ENCODE data around the gene ARHGEF26.

Gene ARHGEF26

DNA sequence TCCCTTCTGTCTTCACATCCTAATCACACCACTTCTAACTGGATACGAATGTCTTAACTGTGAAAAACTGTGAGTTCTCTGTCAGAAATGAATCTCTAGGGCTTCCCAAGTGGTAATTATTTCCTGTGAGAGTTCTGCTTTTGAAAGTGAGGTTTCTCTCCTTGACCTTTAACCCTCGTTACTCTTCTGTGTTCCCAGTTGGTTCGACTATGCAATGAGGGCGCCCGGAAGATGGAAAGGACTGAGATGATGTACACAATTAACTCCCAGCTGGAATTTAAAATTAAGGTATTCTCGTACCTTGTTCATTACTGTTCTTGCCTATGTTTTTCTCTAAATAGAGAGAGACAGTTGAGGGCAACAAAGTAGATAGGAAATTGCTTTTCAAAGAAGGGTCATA lies 96.5 kb downstream of the ARHGEF26 start:
- no peak for DNase-seq

DNA sequence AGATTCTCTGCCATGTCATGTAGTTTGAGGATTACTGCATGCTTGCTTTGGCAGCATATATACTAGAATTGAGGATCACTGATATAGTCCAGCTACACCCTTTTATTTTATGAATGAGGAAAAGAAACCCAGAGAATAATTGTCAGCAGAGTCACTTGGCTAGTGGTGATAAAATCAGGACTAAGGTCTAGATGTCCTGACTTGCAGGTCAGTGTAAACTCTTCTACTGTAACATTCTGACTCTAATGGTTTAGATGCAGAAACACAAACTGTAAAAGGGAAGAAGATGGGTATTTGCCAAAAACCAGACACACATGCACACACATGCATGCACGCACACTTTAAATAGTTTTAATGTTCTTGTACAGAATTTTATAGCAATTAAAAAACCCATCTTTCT lies 97.5 kb downstream of the ARHGEF26 start:
- DNase-seq: no peak

DNA sequence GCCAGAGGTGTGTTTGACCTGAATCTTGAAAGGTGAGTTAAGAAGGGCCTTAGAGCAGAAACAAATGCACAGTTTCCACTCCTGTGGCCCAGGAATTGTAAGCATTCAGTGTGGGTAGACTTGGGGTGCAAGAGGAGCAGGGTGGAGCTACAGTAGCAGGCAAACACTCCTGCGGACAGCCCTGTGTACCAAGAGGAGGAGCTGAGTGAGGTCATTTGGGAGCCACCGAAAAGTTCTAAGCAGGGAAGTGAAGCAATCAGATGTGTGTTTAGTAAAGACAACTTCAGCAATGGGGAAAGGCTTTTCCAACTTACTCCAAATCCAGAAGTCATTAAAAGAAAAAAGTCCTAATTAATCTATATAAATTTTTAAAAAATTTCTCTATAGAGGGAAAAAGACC lies 99.3 kb downstream of the ARHGEF26 start:
- no peak for DNase-seq

DNA sequence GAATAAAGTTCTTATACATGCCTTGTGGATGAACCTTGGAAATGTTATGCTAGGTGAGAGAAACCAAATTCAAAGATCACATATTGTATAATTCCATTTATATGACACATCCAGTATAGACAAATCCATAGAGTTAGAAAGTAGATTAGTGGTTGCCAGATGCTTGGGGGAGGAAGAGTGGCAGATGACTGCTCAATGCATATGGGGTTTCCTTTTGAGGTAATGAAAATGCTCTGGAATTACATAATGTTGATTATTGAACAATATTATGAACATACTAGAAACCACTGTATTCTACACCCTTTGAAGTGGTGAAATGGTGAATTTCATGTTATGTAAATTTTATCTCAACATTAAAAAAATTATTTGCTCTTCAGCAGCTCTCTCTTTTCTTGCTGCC lies 102.3 kb downstream of the ARHGEF26 start:
- DNase-seq: no peak

DNA sequence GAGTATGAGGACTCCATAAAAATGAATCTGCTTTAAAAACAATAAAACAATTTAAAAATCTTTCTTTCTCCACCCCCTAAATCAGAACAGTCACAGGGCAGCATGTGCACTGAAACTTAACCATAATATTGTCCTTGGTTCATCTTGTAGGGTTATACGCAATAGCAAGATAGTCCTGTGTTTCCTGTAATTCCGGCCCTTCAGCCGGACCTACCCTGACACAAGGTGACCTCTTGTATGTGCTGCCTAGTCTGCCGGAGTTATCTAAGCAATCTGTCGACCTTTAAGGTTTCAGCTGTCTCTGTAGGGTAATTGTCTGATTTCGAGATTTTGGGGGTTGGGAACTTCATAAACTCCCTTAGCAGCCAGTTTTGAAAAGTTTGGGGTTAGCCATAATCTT lies 103.2 kb downstream of the ARHGEF26 start:
- no peak for DNase-seq

DNA sequence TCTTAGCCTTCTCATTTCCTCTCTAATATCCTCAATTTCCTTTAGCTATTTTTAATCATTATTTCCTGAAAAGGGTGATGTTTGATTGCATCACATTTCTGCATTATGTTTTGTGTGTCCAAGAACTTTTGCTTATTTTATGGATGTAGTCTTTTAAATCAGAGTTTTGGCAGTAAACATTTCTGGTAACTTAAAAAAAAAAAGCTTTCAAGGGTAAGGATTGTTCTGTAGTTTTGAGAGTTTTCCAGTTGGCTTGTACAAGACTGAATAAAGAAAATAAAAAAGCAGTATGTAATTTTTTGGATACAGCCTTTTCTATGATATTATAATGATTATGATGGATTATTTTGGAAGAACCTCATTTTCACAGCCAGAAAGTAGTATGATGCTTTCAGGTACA lies 103.7 kb downstream of the ARHGEF26 start:
- no peak for DNase-seq

DNA sequence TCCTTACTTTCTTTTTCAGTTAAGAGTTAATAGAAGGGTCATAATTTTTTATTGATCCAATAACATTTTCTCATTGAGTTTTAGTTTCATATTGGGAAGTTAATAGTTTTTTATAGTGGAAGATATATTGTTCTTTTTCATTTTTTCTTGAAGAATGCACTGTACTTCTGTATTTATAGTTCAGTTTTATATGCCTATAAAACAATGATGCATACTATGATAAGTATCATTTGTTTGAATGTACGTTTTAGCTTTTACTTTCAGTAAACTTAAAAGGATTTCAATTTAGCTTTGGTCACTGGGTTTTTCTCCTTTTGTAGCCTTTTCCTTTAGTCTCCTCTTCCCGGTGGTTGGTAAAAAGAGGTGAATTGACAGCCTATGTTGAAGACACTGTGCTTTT lies 104.3 kb downstream of the ARHGEF26 start:
- DNase-seq: no peak

DNA sequence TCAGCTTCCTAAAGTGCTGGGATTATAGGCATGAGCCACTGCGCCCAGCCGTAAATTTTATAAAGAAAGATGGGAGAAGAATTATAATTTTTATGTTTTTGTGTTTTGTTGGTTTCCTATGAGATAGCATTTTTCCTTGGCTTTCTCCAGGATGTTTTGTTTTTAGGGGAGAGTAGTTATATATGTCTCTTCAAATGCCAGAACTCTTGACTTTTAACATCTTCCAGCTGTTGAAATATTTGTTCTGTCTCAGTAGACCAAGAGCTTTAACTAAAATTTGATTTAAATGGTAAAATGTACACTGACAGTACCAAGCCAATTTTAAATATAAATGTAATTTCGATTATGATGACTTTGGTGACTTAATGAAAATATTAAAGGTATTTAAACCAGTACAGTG lies 106.3 kb downstream of the ARHGEF26 start:
- DNase-seq: no peak

DNA sequence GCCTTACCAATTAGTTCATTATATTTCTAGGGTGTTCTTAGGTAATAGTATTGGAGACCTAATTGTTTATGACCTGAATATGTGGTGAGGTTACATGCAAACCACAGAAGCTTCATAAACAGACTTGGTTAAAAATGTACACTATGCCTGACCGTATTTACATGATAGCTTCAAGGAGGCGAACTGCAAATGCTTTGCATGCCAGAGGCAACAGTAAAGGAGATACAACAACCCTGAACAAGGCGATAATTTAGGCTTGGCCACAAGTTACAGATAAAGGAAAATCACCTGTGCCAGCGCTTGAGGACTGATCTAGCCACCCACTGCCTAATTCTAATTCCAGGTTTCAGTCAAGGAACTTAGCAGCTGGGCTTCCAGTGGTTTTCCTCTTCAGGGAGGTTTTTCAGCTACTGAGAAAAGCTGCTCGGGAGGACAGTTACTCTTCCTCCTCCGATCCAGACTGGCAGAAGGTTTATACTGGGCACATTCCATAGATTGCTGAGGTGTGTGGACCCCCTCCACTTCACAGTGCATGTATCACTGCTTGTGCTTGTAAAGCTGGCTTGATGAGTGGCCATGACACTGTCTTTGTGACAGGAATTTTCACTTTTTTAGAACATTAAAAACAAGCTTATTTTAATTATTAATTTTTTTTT lies 107.5 kb downstream of the ARHGEF26 start:
- no peak for DNase-seq

DNA sequence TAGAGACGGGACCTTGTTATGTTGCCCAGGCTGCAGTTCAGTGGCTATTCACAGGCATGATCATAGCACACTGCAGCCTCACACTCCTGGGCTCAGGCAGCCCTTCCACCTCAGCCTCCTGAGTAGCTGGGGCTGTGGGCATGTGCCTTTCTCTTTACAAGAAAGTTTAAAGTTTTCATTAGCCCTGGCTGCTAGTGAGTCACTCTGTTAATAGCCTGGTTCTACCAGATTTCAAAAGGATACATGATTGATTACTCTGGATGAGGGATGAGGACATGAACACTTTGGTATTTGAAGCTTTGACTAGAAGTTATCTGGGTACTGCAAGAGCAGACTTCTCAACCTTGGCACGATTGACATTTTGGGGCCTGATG lies 108.0 kb downstream of the ARHGEF26 start:
- DNase-seq: no peak

DNA sequence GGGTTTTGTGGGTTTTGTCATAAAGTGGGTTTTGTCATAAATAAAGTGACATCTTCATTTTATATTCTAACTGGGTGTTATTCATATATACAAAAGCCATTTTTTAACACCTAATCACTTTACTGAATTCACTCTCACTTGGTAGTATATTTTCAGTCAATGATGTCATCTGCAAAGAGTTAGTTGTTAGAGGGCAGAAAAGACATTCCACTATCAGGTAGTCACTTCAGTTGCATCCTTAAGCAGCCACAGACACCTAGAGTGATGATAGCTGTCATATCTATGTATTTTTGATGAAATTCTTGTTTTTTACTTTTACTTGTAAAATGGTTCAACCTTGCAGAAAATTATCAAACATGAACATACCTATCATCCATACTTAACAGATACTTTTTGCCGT lies 114.1 kb downstream of the ARHGEF26 start:
- DNase-seq: no peak

DNA sequence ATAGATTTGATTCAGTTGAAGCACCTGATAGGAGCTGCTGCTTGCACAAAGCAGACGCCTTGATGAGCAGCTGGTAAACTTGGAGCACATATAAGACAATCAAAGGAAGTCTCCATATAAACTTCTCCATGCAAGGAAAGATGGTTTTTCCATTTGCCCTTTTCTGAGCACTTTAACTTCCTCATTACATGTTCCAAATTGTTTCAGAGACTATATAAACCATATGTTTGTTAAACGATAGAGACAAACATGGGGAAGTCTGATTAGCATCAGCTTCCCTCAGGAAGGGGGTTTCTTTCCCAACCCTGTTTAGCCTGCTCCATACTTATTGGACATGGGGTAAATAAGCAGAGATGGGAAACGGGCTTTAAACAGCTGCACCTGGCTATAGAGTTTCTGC lies 115.1 kb downstream of the ARHGEF26 start:
- DNase-seq: no peak

DNA sequence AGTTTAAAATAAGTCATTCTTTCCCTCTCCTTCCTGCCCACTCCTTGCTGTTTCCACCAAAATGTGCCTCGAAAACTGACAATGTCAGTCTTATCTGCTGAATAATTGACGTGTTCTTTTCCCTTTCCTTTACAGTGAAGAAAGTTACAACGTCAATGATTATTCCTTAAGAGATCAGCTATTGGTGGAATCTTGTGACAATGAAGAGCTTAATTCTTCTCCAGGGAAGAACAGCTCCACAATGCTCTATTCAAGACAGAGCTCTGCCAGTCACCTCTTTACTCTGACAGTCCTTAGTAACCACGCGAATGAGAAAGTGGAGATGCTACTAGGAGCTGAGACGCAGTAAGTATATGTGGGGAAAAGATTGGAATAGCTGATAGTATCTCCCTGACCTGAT lies 119.0 kb downstream of the ARHGEF26 start:
- DNase-seq: no peak

DNA sequence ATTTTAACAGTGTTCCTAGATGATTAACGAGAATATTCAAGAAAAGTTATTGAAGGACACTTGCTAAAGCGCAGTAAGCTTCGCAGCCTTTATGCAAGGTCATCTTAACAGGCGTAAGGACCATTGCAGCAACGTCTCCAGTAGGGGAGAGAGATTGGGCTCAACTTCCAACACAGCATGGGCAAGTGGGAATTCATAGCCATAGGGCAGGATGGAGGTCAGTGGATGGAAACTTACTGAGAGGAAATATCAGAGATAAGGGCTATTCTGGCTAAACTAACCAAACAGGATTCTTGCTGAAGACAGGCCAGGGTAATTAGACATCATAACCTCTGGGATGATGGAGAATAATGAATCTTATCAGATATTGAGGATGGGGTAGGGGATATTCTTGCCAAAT lies 120.3 kb downstream of the ARHGEF26 start:
- DNase-seq: no peak

DNA sequence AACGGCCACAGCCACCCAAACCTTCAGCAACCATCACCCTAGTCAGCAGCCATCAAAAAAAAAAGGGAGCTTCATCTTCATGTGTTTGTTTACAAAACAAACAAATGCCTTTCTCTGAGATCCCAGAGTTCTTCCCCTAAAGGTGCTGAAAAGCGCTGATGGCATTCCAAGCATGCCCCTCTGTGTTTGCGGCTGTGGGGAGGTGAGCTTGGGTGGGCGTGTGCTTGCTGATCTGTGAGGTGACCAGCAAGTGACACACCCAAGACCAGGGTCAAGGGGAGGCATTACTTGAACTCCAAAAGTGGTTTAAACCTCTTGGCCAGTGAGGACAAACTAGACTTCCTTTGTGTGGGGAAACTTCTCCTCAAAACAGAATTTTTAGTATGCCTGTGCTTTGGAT lies 121.6 kb downstream of the ARHGEF26 start:
- no peak for DNase-seq

DNA sequence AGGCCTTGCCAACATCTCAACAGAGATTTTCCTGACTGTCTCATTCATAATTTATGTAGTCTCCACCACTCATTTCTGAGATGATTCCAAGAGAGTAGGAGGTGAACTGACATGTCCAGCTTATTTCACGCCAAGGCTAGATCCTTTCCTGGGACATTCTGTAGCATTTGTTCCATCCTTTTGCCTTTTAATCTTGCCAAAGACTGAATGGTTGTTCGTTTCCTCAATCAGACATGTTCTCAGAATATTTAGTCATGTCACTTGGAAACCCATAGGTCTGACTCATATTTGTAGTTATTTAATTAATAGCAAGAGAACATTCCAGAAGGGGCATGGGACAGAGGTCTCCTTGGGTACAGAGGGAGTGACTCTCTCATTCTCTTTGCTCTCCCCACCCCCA lies 122.2 kb downstream of the ARHGEF26 start:
- no peak for DNase-seq

DNA sequence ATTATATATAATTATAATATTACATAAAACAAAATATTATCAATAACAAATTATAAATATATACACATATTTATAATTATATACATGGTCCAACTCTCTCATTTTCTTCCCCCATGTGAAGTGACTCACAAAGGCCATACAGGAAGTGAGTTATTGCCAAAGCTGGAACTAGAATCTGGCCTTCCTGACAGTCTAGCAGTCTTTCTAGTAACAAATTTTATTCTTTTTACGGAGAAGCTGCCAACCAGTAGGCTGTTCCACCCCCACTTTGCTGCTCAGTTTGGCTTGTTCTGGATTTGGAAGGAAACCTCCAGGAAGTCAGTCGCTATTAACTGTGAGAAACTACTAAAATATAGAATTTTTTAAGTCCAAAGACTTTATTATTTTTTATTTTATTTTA lies 123.5 kb downstream of the ARHGEF26 start:
- DNase-seq: no peak

DNA sequence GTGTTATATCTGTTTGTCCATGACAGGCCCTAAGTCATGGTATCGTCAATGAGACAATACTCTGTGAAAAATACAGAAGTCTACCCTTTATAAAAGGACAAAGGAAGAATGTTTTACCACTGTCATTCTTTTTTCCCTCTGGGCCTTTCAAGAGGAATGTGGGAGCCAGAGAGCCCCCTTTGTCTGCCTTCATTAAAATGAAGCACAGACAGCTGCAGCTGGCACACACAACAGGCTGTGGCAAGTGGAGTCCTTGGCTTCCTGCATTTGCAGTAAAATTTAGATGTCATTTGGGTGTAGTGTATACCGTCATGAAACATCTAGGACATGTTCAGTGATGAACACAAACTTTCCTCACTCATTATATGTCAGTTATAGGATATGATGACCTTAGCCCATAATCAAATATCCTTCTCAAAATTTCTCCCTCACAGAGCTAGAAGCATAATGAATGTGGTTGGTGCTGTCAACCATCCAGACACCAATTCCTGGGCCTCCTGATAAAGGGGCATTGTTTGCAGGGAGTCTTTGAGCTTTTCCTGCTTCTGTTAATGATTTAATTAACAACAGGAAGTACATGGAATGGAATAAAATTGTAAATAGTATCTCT lies 126.7 kb downstream of the ARHGEF26 start:
- DNase-seq: no peak

DNA sequence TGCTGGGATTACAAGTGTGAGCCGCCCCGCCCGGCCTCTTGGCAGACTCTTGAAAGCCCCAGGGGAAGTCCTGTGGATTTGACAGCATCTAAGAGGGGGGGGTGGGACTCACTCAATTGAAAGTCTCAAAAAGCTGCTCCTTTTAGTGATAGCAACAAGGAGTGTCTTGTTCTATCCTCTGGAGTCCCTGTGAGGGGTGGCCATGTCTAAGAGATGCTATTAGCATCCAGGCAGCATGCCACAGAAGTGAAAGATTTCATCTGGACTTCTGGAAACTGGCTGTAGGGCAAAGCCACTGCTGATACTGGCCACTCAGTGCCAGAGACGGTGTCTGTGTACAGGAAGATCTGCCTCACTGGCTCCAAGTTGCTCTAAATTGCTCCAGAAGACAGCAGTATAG lies 129.1 kb downstream of the ARHGEF26 start:
- no peak for DNase-seq

DNA sequence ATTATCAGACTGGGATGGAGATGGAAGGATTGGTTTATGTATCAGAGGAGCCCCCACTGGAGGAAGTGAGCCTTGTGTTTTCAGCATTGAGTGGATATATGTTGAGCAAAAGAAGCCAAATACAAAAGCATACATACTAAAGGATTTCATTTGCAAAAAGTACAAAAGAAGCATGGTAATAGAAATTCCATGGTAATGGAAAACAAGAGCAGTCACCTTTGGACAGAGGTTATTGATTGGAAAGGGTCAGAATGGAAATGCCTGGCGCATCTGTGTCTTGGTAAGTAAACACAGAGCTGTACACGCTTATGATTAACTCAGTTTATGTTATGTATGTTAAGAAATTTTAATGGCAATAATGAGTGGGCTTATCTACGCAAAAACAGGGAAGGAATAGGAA lies 130.4 kb downstream of the ARHGEF26 start:
- DNase-seq: no peak

DNA sequence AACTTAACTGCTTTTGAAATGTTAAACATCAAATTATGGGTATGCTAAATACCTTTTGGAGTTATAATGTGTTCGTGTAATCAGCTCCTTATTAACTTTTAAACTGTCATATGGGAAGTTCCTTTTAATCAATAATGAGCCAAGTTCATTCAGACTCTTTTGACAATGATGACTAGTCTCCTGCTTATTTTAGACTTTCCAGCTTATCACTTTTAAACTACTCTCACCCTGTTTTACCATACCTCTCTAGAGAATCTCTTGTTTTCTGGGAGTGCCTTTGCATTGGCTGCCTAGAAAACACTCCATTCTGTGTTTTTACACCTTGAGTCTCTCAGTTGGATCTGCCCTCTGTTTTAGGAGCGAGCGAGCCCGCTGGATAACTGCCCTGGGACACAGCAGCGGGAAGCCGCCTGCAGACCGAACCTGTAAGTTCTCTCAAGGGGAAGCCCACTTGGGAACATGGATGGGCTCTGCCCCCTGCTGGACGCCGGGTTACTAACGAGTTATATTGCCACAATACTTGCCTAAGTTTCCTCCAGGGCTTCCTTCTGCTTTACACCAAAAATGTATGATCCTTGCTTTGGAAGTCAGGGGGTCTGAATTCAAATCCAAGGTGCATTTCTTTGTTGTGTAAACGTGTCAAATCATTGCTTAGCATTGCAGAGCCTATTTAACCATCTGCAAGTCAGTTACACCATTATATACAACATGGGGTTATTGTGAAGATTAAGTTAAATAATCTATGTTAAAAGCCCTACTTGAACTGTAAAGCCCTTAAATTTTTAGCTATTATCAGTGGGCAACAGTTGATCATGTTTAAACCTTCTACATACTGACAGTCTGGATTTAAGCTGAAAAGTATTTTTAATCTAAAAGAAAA lies 131.8 kb downstream of the ARHGEF26 start:
- peak; percentile 47 for DNase-seq

DNA sequence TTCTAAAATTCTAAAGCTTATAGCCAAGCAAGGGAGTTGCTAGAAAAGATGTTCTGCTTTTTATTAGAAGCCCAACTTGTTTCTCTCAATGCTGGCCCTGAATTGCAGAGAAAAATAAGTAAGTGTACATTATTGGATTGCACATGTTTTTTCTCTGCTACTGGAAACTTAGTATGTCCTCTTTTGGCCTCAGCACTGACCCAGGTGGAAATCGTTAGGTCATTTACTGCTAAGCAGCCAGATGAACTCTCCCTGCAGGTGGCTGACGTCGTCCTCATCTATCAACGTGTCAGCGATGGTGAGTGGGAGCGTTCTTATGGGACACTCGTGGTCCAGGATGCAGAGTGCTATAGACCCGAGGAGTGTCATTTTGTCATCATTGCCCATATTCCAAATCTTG lies 133.3 kb downstream of the ARHGEF26 start:
- no peak for DNase-seq

DNA sequence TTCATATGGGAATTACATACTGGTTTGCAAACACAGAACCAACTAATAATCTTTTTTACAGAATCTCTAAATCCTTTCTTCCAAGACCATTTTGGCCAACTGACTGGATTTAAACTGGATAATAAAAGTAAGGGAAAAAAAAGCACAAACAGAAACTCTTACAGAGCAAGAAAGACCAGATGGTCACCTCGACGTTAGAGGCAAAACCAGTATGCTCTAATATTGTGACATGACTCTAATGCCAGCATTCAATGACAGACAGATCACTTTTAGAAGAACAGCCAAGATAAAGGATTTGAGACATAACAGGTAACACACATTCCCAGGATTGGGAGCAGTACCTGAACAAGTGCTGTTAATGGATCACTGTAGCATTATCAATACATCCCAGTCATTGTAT lies 152.2 kb downstream of the ARHGEF26 start:
- DNase-seq: no peak

DNA sequence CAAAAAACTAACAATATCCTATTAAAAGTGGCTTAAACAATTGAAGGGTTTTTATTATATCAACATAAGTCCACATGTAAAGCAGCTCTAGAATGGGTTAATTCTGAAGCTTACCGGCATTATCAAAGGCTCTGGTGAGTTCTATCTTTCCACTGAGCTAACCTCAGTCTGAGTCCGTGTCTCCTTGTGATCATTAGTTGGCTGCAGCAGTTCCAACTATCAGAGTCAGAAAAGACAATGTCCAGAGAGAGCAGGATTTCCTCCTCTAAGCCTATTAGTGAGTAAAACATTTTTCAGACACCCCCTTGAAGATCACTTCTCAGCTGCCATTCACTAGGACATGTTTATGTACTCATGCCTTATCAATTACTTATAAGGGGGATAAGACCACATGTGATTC lies 153.2 kb downstream of the ARHGEF26 start:
- DNase-seq: no peak
